Lung (tissue), 12 donors: ENCODE measurements around the gene NOL11. TPM values are rescaled to one million over a fixed set of nuclear protein-coding genes. Genes with fewer than 3 reads are reported as not detected.

Source experiments
- ATAC-seq: fragments of 200-7000 bp; cut with Tn5 transposase; one replicate; pipeline ENCODE4 v1.9.1; 2020; ENCODE audit warnings: moderate number of reproducible peaks; ENCODE audit not compliant: insufficient read depth, low FRiP score
- DNase-seq, 3 donors: peaks; one replicate each; pipeline ENCODE4 v3.0.0-alpha.2; 2013 to 2017
- H3K27ac ChIP-seq, 2 donors: one replicate each; pipeline ENCODE4 v1.5.1; 2013; ENCODE audit warnings: mild to moderate bottlenecking in 2 of 2, moderate library complexity in 2 of 2, control low read depth in 1 of 2, inconsistent platforms in 1 of 2, low read depth in 1 of 2, low read length in 1 of 2
- H3K27me3 ChIP-seq, 3 donors: one replicate each; pipeline ENCODE4 v1.5.1; 2013; ENCODE audit warnings: low read length in 2 of 3; ENCODE audit not compliant: control insufficient read depth in 3 of 3, insufficient read depth in 3 of 3
- H3K36me3 ChIP-seq, 4 donors: one replicate each; pipeline ENCODE4 v1.5.1; 2013; ENCODE audit warnings: low read length in 4 of 4, mild to moderate bottlenecking in 1 of 4, moderate library complexity in 1 of 4; ENCODE audit not compliant: control insufficient read depth in 4 of 4, insufficient read depth in 4 of 4
- H3K4me1 ChIP-seq, 5 donors: one replicate each; pipeline ENCODE4 v1.5.1; 2013; ENCODE audit warnings: low read length in 5 of 5, mild to moderate bottlenecking in 2 of 5, moderate library complexity in 1 of 5; ENCODE audit not compliant: control insufficient read depth in 5 of 5, insufficient read depth in 5 of 5
- H3K4me3 ChIP-seq: one replicate; pipeline ENCODE4 v1.5.1; 2013; ENCODE audit warnings: mild to moderate bottlenecking, control low read depth, moderate library complexity
- H3K9ac ChIP-seq, 2 donors: one replicate each; pipeline ENCODE4 v1.5.1; 2013; ENCODE audit warnings: low read length in 2 of 2, control low read depth in 1 of 2; ENCODE audit not compliant: insufficient read depth in 1 of 2
- H3K9me3 ChIP-seq, 4 donors: one replicate each; pipeline ENCODE4 v1.5.1; 2013; ENCODE audit warnings: low read length in 3 of 4, mild to moderate bottlenecking in 1 of 4, moderate library complexity in 1 of 4; ENCODE audit not compliant: control insufficient read depth in 4 of 4, insufficient read depth in 3 of 4
- CTCF ChIP-seq: IDR thresholded peaks from 2 replicates; pipeline ENCODE4 v1.5.1; 2012; ENCODE audit warnings: mild to moderate bottlenecking; ENCODE audit errors: control extremely low read depth, extremely low read depth
- WGBS, 2 donors: extraction: QIAGEN DNeasy Blood & Tissue Kit; methylation state at CpG; one replicate each; pipeline ENCODE4 v1.1.7; 2013; 5-methylcytosine and 5-hydroxymethylcytosine counted together
- polyA plus RNA-seq, 2 donors: library from polyadenylated mRNA; stranded (reverse); fragments of 200-250 nt; gene quantifications; one replicate each; pipeline ENCODE4 v1.2.1, GENCODE V29; 2013
- total RNA-seq, 2 donors: library from RNA; depleted of rRNA in 1 of 2; stranded (reverse); fragments of >200 nt in 1 of 2; gene quantifications; one replicate each; pipeline ENCODE4 v1.2.1, GENCODE V29; 2014 to 2021
- donor health status: control.
- donor health status: control.
- donor health status: Bipolar disorder and iron deficiency.
- donor health status: healthy.
- donor health status: DM: yes; HTN: yes; CAD: no.

NOL11 gene
- total and polyA plus RNA-seq, 4 donors, result 18.4 to 46.9 (median 37.8) TPM

GRCh38 chr17:67675481-67675880 is 42.3 kb upstream of the NOL11 start:
- Histone ChIP-seq H3K9me3 (no peaks in the 10 kb centered on the region), H3K27me3 (no peaks in the 10 kb centered on the region), H3K4me1 (peaks cover 1 to 6% (median 6%) of the 10 kb centered on the region in 5 donors), H3K9ac (no peak overlapping the region), H3K27ac (no peak overlapping the region), H3K36me3 (peaks cover 0 to 6% (median 0%) of the 10 kb centered on the region in 4 donors), H3K4me3 (no peak overlapping the region)
- no peak for DNase-seq
- no peak for ATAC-seq
- TF ChIP-seq CTCF, result no peak
- 81 to 85% methylated on average over 4 of the region's 4 CpGs for WGBS, 2 donors

GRCh38 chr17:67676305-67676704 is 41.4 kb upstream of the NOL11 start:
- Histone ChIP-seq H3K27me3 (no peaks in the 10 kb centered on the region), H3K4me1 (peaks cover 0 to 6% (median 6%) of the 10 kb centered on the region in 5 donors), H3K9ac (no peak overlapping the region), H3K27ac (no peak overlapping the region), H3K36me3 (peaks cover 0 to 6% (median 0%) of the 10 kb centered on the region in 4 donors), H3K4me3 (no peak overlapping the region), H3K9me3 (no peaks in the 10 kb centered on the region)
- DNase-seq (no peak), ATAC-seq (no peak)
- TF ChIP-seq CTCF, result no peak
- WGBS, 2 donors, result 77 to 82% methylated on average over 4 of the region's 4 CpGs

- no peak for TF ChIP-seq CTCF
- H3K36me3 ChIP-seq, result peaks cover 0 to 6% (median 0%) of the 10 kb centered on the region in 4 donors
- H3K4me1 ChIP-seq, result peaks cover 0 to 5% (median 0%) of the 10 kb centered on the region in 5 donors
- ATAC-seq, result no peak
- WGBS, 2 donors, result 95 to 96% methylated on average over 2 of the region's 2 CpGs
- no peaks in the 10 kb centered on the region for H3K27me3 ChIP-seq
- DNase-seq, result no peak
- H3K9me3 ChIP-seq, result no peaks in the 10 kb centered on the region
- no peak overlapping the region for H3K4me3 ChIP-seq
- H3K27ac ChIP-seq, result no peak overlapping the region
- H3K9ac ChIP-seq, result no peak overlapping the region
Measured at GRCh38 chr17:67678414-67678813, 39.3 kb upstream of the NOL11 start.

- ATAC-seq (no peak), DNase-seq (no peak)
- WGBS, 2 donors, result 97 to 99% methylated on average over 2 of the region's 2 CpGs
- Histone ChIP-seq H3K27ac (no peak overlapping the region), H3K9ac (no peak overlapping the region), H3K36me3 (peaks cover 0 to 6% (median 0%) of the 10 kb centered on the region in 4 donors), H3K4me1 (peaks cover 0 to 5% (median 0%) of the 10 kb centered on the region in 5 donors), H3K27me3 (no peaks in the 10 kb centered on the region), H3K9me3 (no peaks in the 10 kb centered on the region), H3K4me3 (no peak overlapping the region)
- no peak for TF ChIP-seq CTCF
Measured at GRCh38 chr17:67679225-67679624, 38.5 kb upstream of the NOL11 start.
